HG02938 (cell line): ENCODE measurements around the gene HOXB3.

Experiments used
- ATAC-seq: cut with Tn5 transposase; IDR thresholded peaks from one replicate; pipeline ENCODE4 v1.9.1; 2021; ENCODE audit warnings: mild to moderate bottlenecking, moderate library complexity; ENCODE audit not compliant: unreplicated experiment

HOXB3 gene

GRCh38 chr17:48530208-48530886 is 59.7 kb downstream of the HOXB3 start:
- no peak for ATAC-seq

GRCh38 chr17:48529683-48530009 is 60.4 kb downstream of the HOXB3 start:
- no peak for ATAC-seq

GRCh38 chr17:48528936-48529682 is 60.9 kb downstream of the HOXB3 start:
- no peak for ATAC-seq

- no peak for ATAC-seq
These were observed 61.7 kb downstream of the HOXB3 start for GRCh38 chr17:48528153-48528935.

- ATAC-seq = no peak
These were observed 62.5 kb downstream of the HOXB3 start for GRCh38 chr17:48527547-48527932.

GRCh38 chr17:48526608-48527546 is 63.2 kb downstream of the HOXB3 start:
- no peak for ATAC-seq

GRCh38 chr17:48523010-48523409 is 67.0 kb downstream of the HOXB3 start:
- ATAC-seq = no peak

- no peak for ATAC-seq
These were observed 67.9 kb downstream of the HOXB3 start for GRCh38 chr17:48522031-48522653.

GRCh38 chr17:48520631-48521079 is 69.4 kb downstream of the HOXB3 start:
- no peak for ATAC-seq

GRCh38 chr17:48519427-48519826 is 70.6 kb downstream of the HOXB3 start:
- ATAC-seq = no peak

GRCh38 chr17:48517478-48517877 is 72.6 kb downstream of the HOXB3 start:
- ATAC-seq = no peak

- no peak for ATAC-seq
These were observed 73.8 kb downstream of the HOXB3 start for GRCh38 chr17:48515925-48516900.

GRCh38 chr17:48514477-48514876 is 75.6 kb downstream of the HOXB3 start:
- no peak for ATAC-seq

GRCh38 chr17:48513666-48514455 is 76.2 kb downstream of the HOXB3 start:
- no peak for ATAC-seq

GRCh38 chr17:48513097-48513496 is 76.9 kb downstream of the HOXB3 start:
- no peak for ATAC-seq

GRCh38 chr17:48510761-48511604 is 79.1 kb downstream of the HOXB3 start:
- ATAC-seq = peak; percentile 66

- ATAC-seq = no peak
These were observed 79.7 kb downstream of the HOXB3 start for GRCh38 chr17:48510381-48510760.
